ENCODE results near the gene PRSS38.

PRSS38 gene

DNA sequence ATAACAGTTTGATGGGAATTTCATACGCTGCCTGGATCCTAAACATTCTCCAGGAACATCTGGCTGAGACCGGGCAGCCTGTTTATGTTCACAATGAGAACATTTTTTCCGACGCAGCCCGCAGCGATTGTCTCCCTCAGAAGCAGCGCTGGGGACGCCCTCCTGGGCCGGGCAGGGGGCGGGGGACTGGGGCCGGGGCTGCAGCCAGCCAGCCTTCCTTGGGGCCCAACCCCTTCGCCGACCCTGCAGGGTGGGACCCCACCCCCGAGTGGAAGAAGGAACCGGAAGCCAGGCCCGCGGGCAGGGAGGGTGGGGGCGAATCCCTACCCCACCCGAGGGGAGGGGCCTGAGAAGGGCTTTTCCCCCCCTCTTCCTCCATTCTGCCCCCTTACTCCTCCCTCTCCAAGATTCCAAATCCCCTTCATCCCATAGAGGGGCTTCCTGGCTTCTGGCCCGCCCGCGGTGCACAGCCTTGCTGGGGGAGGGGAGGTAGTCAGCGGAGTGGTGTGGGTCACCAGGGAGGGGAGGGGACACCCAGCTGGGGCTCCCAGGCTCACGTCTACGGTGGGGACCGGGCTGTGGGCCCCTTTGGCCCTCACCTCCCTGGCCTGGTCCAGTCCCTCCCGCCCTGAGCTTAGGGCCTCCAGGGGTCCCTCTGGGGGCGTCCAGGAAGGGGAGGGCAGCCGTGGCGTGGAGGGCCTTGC lies 71.7 kb downstream of the PRSS38 start:
- no peak for DNase-seq

DNA sequence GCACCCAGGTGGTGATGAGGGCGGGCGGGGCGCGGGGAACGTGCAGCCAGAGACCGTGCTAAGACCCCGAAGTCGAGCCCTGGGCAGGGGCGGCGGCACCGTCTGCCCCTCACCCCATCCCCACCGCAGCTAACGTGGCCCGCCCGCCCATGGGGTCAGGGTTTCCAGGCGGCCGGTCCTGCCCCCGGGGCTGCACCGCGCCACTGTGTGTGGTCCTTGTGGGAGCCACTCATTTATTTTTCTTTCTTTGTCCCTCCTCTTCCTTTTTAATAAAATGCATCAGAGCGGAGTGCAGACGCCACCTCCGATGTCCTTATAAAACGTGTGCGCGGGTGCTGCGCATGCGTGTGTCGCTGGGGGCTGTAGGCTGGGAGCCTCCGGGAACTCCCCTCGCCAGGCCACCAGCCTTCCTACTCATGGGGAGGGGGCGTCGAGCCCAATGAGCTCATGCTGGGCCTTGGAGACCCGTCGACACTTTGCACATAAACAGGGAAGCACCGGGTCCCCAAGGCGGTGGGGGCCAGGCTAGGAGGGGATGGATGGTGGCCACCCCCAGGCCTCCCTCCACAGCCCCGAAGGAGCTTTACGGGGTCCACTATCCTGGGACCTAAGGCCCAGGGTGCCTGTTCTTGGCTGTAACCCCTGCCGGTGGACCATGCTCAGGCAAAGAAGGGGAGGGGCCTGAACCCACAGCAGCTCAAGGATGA lies 72.4 kb downstream of the PRSS38 start:
- DNase-seq = no peak

DNA sequence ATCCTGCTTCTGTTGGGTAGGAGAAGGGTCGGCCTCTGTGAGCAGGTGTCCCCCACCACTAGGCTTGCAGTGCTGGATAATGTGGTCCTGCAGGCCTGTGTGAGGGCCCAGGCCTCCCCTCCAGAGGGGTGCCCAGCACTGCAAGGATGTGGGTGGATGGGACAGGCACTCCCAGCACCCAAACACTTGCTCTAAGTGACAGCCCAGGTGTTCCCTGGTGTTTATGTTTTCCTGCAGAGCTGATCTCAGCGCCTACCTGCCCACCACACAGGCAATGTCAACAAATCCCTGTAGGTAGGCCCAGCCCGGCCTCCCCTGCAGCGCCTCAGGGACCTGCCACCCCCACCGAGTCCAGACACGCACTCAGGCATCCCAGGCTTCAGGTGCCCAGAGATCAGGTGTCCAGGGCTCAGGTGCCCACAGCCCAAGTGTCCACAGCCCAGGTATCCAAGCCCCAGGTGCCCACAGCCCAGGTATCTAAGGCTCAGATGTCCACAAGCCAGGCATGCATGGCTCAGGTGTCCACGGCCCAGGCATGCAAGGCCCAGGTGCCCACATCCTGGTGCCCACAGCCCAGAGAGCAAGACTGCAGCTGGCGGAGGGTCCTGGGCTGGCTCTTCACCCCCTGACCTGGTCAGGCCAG lies 73.0 kb downstream of the PRSS38 start:
- DNase-seq = no peak

DNA sequence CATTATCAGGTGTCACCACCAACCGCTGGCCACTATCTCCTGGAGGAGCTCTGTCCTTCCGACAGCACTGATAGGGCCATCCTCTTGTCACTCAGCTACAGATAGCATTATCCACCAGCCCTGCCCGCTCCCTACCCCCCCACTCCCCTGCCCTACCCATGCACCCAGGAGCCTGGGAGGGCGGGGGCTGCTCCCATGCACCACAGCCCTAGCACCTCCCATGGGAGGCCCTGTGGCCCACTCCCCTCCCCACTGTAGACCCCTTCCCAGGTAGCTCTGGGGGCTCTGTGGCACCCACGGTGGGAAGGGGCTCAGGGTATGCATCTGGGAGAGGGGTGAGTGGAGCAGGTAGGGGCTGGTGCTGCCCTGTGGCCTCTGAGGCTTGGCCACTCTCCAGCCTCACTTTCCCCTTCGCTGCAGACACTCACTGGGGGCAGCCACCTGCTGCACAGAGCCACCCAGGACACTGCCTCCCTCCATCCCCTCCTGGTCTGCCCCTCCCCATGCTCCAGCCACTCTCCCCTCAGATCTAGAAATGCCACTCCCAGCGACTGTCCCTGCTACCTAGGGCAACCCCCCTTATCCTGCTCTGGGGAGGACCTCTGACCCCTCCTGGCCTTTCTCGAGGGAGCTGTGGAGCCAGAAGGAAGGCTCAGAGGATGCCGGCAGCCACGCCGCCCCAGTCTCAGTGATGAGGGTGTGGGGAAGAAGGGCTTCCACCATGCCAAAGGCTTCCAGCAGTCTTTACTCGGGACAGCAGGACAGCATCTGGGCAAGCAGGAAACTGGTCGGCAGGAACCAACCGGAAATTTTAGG lies 73.8 kb downstream of the PRSS38 start:
- DNase-seq = no peak

DNA sequence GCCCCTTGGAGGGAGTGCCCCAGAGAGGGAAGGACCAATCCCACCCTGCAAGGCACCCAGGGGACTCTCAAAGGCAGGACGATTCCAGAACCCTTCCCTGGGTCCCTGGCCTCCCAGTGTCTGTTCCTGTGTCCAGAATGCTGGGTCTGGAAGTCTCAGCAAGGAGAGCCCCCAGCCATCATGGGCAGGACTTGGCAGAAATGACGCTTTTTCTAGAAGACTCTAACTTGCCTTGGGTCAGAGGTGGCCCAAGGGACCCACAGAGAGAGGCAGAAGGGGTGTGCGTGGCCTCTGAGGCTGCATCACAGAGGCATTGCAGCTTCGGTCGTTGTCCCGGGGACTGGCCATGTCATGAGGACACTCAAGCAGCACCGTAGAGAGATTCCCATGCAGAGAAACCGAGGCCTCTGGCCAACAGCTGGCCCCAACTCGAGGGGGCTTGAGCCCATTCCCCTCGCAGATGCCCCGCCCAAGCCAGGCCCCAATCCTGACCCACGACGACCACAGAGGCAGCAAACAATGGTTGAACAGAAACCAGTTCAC lies 74.5 kb downstream of the PRSS38 start:
- no peak for DNase-seq

DNA sequence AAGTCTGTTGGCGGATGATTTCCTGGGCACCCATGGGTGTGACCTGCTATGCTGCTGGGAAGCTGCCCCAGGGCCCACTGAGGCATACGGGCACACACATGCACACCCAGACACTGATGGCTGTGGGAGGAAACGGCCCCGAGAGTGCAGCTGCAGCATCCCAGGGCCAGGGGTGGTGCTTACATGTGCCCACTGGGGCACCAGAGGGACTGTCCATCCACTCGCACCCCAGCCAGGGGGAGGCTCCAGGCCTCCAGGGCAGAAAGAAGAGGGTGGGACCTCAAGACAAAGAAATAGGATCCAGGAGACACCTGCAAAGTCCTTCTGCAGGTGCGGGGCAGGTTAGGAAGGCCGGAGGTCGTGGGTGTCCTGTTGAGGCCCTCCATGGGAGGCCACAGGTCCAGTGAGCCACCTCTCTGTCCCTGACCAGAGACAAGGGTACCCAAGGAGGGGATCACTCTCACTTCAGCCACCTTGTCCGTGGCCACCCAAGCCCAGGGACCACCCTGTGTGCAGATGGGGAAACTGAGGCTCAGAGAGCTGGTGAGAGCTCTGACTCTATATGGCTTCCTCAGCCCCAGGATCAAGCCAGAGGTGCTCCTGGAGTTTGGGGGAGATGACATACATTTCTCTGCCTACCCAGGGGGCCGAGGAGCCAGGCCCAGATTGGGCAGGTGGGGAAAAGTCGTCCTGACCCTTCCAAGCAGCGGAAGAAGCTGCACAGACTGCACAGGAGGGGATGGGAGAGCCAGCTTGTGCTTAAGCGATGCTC lies 75.2 kb downstream of the PRSS38 start:
- DNase-seq = no peak

DNA sequence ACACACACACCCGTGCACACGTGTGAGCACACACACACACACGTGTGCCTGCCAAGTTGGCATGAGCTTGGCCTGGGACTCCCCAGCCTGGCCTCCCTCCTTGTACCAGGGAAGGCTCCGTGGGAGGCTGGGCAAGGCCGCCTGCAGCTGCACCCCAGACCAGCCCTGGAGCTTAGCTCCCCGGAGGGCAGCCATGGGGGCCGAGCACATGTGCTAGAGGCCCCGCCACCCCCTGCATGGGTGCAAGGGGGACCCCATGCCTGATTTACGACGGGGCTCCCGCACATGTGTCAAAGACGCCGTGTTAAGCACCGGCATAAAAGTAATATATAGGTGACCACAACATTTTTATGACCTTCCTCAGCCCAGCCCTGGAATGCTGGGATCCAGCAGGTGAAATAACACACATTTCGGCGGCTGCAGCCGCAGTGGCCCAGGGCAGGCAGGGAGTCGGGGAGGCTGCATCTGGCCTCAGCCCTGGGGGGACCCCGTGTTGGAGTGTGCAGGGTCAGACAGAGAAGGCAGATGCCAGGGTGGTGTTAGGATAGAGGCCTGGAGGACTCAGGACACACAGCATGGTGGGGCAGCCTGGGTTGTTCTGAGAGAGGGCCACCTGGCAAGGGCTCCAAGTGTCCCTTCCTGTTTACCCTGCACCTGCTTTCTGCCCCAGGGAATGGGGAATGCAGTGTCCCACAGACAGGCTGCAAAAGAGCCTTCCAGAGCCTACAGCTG lies 75.9 kb downstream of the PRSS38 start:
- DNase-seq = no peak

DNA sequence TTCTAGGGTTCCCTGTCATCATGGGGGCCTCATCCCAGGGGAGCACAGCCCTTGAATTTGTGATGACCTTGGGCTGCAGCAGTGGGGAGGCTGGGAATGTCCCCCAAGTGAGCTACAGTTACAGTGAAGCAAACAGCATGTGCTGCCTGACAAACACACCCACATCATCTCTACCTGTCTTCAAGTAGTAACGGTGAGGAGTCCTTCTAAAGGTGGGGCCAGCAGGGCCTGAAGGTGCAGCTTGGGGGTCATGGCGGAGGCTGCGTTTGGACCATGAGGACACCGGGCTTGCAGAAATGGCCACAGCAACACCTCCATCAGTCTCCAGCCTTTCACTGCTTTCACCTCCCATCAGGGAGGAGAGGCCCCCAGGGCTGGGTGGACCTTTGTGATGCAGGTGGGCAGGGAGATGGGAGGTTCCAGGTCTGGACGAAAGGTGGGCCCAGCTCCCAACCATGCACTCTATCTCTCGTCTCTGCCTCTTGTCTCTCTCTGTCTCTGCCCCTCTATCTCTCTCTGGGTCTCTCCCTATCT lies 76.5 kb downstream of the PRSS38 start:
- no peak for DNase-seq

DNA sequence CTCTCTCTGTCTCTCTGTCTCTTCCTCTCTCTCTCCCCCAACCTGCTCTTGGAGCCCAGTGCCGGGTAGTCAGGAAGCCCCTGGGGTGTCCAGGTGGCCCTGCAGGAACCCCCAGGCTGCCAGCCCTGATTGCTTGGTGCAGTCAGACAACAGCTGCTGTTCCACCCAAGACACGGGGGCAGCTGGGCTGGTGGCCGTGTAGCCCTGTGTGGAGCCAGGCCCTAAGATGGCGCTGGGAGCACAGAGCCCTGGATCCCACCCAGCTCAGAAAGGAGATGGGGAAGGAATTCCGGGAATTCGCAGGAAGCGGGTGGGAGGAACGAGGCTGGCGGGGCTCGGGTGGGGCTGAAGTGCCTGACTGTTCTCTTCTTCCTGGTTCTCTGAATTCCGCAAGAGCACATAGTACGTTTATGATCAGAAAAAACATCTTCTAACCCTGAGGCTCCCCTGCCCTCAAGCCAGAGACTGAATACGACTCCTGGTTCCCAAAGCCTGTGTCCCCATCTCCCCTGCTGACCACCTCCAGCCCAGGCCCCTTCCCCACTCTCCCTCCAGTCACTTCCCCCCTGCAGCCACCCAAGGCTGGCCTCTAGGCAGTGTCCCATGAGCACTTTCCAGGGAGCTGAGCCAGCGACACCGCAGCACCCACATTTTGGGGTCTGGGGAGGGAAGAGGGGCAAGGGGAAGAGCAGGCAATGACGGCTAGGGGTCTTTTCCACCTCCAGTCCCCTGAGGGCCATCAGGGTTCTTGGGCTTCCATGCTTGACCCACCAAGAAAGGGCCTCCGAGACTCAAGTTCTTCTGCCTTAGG lies 77.2 kb downstream of the PRSS38 start:
- DNase-seq = no peak

DNA sequence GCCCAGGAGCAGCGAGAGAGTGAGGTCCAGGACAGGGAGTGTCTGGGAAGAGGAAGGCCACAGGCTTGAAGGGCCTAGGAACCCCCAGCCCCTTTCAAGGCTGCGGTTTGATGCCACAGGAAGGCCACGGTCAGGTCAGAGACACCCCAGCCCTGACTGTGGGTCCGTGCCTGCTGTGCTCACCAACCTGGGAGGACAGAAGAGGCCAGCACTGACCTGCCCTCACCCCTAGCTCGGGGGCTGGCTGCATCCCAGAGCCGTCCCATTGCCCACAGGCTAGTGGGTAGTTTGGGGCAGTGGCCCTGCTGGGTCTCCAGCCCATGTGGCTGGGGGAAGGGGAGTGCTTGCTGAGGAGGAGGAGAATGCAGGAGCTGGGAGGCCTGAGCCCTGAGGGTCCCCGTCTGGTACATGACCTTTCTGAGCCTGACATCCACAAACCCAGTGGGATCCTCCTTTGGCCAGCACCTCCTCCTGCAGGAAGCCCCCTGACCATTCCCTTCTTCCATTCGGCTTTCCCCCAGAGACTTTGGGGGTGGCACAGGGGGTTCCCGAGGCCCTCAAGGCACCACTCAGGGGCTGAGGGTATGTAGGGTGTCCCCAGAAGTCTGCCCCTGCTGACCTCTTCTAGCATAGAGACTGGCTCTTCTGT lies 77.9 kb downstream of the PRSS38 start:
- DNase-seq = no peak

DNA sequence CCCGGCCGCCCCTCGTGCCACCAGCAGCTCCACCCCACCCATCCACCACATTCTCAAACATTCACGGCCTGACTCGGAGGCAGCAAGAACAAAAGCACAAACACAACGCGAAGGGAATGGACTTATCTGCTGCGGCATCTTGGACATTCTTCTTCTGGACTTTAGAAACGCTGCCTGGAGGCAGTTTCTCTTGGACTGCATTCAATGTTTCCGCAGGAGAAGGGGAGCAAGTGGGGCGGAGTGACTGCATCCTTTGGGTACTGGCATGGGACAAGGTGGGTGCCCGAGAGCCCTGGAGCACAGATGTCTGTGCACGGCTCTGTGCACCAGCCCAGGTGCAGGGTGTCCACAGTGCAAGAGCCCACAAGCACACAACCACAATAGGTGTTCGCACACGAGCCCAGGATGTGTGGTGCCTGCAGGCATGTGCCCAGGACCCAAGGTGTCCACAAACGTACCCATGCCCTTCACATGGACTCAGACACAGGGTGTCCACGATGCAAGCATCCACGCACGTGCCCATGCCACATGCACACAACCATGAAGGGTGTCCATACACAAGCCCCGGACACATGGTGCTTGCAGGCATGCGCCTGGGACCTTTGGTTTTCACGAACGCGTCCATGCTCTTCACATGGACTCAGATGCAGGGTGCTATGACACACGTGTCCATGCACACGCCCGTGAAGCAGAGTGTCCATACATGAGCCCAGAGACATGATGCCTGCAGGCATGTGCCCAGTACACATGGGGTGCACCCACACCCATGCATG lies 78.7 kb downstream of the PRSS38 start:
- DNase-seq = no peak

DNA sequence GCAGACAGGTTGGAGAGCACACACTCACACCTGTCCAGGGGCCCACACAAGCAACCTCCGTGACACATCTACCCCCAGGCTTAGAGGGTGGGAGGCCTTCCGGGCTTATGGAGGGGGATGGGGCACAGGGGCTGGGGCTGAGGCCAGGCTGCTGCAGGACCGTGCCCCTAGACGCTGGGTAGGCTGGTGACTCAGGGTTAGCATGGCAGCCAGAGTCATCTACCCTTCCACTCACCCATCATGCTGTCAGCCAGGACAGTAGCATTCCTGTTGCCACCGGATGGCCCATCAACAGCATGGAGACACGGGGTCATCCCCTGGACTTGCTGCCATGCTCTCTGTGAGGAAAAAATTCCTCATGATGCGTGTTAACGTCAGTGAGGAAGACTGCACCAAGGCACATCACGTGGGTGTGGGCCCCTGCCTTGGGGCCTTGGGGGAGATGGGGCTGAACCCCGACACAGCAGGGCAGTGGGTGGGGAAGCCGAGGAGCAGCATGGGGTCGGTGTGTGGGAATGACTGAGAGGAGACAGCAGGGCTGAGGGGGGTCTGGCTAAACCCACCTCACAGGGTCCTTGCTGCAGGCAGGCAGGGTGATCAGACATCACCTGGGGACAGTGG lies 79.5 kb downstream of the PRSS38 start:
- no peak for DNase-seq

Data from NCI-H2029 treated with DMSO at 0.1 percent for 48 hours (cell line).